ENCODE results near the gene C13orf46. TPM values are rescaled to one million over a fixed set of nuclear protein-coding genes. Genes with fewer than 3 reads are reported as not detected.

The C13orf46 gene
- 0.20 TPM in 1 of 2 replicates, not detected in the other for total RNA-seq
- 0.23 and 0.92 TPM in 2 replicates for polyA plus RNA-seq

DNA sequence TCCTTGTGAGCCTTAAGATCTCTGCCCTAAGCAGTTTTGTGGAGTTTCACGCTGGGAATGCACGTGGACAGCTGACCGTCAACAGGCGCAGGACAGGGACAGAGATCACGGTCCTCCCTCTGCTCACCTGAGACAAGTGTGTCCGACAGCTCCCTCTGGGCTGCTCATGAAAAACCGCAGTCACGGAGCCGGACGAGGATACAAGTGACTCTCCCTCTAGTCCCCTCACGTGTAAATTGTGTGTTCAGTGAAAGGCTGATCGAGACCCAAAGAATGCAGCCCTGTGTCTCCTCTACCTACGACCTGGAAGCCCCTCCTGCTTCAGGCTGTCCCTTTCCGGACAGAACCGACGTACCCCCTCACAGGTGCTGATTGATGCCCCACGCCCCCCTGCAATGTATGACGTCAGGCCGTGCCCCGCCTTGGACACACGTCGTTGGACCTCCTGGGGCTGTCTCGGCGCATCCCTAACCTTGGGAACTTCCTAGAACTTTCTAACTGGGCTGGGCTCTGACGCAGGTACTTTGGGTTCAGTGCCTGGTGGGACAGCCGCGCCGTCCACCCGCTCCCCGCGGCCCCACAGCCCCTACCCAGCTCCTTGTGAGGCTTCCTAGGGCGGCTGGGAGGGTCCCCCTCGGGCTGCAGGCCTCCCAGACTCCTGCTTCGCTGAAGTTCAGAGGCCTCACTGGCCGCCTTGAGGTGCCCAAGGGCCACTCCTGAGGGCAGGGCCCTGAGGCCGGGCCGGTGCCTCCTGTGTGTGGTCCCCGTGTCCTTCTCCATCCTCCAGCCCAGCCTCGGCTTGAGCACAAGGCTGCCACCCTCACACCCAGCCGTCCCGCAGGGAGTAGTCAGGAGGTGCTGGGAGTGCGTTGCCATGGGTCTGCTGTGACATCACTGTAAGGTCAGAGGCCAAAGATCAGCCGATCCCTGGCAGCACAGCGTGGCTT lies at the start of gene C13orf46:
C13orf46 (minus strand) TSS at position 859 of the 947 bp plus-strand sequence; CDS start at position 780, 79 bp downstream.
- Histone ChIP-seq H3K79me2 (no peaks in the 10 kb centered on the region), H3K27ac (no peak within 1 kb of the TSS)
- TF ChIP-seq EZH2 (IDR thresholded peaks at IDR 0.05; ENCODE audit: borderline replicate concordance) (no peak), CTCF (IDR thresholded peaks at IDR 0.05; ENCODE audit: poor library complexity) (no peak), EZH2phosphoT487 (IDR thresholded peaks at IDR 0.05; ENCODE audit: low read depth, severe bottlenecking, unreplicated experiment) (no peak)

DNA sequence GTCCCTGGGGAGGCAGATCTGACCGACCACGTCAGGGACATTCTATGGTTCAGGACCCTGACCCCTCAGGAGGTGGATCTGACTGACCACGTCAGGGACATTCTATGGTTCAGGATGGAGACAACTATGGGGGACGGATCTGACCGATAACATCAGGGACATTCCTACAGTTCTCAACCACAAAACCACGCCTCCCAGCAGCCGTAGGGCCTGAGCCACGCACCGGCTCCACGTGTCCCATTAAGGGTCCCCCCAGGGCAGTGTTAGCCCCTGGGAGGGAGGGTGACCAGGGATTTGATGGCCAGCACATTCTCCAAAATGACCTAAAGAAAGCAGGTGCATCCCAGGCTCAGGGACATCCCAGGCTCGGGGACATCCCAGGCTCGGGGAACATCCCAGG lies 49.0 kb upstream of the C13orf46 start:
- H3K27me3 ChIP-seq = no peaks in the 10 kb centered on the region
- H3K9me3 ChIP-seq (ENCODE audit: low read depth) = no peaks in the 10 kb centered on the region
- no peaks in the 10 kb centered on the region for H3K9me2 ChIP-seq (replicated peaks; ENCODE audit: insufficient read depth)
- no peak overlapping the region for H2AFZ ChIP-seq
- H3K4me3 ChIP-seq = no peak overlapping the region
- H3K79me2 ChIP-seq = no peaks in the 10 kb centered on the region
- DNase-seq (ENCODE audit: low spot score) = no peak
- no peaks in the 10 kb centered on the region for H3K36me3 ChIP-seq (replicated peaks; ENCODE audit: insufficient read depth, low read depth)
- TF ChIP-seq EZH2phosphoT487 (IDR thresholded peaks at IDR 0.05; ENCODE audit: low read depth, severe bottlenecking, unreplicated experiment) (no peak), CTCF (IDR thresholded peaks at IDR 0.05; ENCODE audit: poor library complexity) (no peak), EZH2 (IDR thresholded peaks at IDR 0.05; ENCODE audit: borderline replicate concordance) (no peak)
- 90% methylated on average over 12 of the region's 12 CpGs for WGBS (ENCODE audit: low lambda C conversion rate, missing lambda C conversion rate)
- no peak overlapping the region for H3K27ac ChIP-seq
- H3K4me2 ChIP-seq = no peak overlapping the region
- H4K20me1 ChIP-seq (ENCODE audit: insufficient read depth, poor library complexity, severe bottlenecking) = no peaks in the 10 kb centered on the region
- H3K4me1 ChIP-seq (ENCODE audit: insufficient read depth) = no peaks in the 10 kb centered on the region

More for the DNA sequence above, at the start of gene C13orf46:
- DNase-seq (ENCODE audit: low spot score) = no peak
- no peaks in the 10 kb centered on the region for H3K27me3 ChIP-seq
- no peak within 1 kb of the TSS for H3K4me2 ChIP-seq
- no peaks in the 10 kb centered on the region for H3K36me3 ChIP-seq (replicated peaks; ENCODE audit: insufficient read depth, low read depth)
- H2AFZ ChIP-seq = no peak within 1 kb of the TSS
- H3K4me1 ChIP-seq (ENCODE audit: insufficient read depth) = no peaks in the 10 kb centered on the region
- WGBS (ENCODE audit: low lambda C conversion rate, missing lambda C conversion rate) = 92% methylated on average over 42 of the region's 44 CpGs
- H3K9me3 ChIP-seq (ENCODE audit: low read depth) = no peaks in the 10 kb centered on the region
- no peaks in the 10 kb centered on the region for H4K20me1 ChIP-seq (ENCODE audit: insufficient read depth, poor library complexity, severe bottlenecking)
- H3K4me3 ChIP-seq = no peak within 1 kb of the TSS
- H3K9me2 ChIP-seq (replicated peaks; ENCODE audit: insufficient read depth) = no peaks in the 10 kb centered on the region

DNA sequence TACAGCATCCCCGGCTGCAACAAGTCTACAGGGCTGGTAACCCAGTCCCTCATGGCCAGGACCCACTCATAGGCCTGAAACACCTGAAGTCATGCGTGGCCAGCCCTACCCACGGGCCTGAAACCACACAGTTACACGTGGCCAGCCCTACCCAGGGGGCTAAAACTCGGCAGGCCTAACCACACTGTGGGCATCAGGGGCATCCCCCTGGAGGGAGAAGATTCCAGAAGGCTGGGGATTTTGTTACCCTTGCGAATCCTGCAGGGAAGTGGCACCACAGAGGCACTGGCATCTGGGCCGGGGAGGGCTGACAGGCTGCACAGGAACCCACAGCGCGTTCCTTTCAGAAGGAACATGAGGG lies 48.4 kb upstream of the C13orf46 start:
- DNase-seq (ENCODE audit: low spot score) = no peak
- Histone ChIP-seq H3K4me2 (no peak overlapping the region), H2AFZ (no peak overlapping the region), H3K4me1 (ENCODE audit: insufficient read depth) (no peaks in the 10 kb centered on the region), H3K4me3 (no peak overlapping the region), H3K9me2 (replicated peaks; ENCODE audit: insufficient read depth) (no peaks in the 10 kb centered on the region), H3K9me3 (ENCODE audit: low read depth) (no peaks in the 10 kb centered on the region), H4K20me1 (ENCODE audit: insufficient read depth, poor library complexity, severe bottlenecking) (no peaks in the 10 kb centered on the region), H3K79me2 (no peaks in the 10 kb centered on the region), H3K27ac (no peak overlapping the region), H3K36me3 (replicated peaks; ENCODE audit: insufficient read depth, low read depth) (no peaks in the 10 kb centered on the region), H3K27me3 (no peaks in the 10 kb centered on the region)
- TF ChIP-seq EZH2 (IDR thresholded peaks at IDR 0.05; ENCODE audit: borderline replicate concordance) (no peak), CTCF (IDR thresholded peaks at IDR 0.05; ENCODE audit: poor library complexity) (no peak), EZH2phosphoT487 (IDR thresholded peaks at IDR 0.05; ENCODE audit: low read depth, severe bottlenecking, unreplicated experiment) (no peak)
- 96% methylated on average over 9 of the region's 9 CpGs for WGBS (ENCODE audit: low lambda C conversion rate, missing lambda C conversion rate)
